GM19463 (cell line): ENCODE data around the gene CCDC57.

Experiments used
- ATAC-seq: cut with Tn5 transposase; IDR thresholded peaks from one replicate; pipeline ENCODE4 v1.9.1; 2021; ENCODE audit warnings: mild to moderate bottlenecking, moderate library complexity; ENCODE audit not compliant: unreplicated experiment

CCDC57 gene

DNA sequence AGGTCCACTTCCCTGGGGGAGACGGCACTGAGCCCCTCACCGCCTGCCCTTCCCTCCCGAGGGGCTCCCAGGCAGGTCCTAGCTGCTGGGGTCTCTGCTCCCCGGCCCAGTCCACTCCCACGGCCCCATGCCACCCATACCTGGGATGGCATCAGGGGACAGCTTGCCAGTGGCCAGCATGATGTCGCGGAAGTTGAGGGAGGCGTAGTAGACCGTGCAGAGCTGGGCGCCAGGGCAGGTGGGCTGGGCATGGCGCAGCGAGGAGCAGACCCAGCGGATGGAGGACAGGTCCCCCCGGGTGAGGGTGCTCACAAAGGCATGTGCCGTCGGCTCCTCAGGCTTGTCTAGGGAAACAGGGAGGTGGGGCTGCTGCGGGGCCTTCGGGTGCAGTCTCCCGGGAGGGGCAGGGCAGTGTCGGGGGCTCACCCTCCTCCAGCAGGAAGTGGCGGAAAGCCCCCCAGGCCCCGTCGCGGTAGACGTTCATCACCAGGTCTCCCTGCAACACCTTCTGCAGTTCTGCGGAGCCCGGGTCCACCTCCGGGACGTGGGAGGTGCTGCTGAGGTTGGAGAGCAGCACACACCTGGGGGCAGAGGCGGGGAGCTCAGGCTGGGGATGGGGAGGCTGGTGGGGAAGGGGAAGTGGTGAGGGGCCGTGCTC, 128.1 kb downstream of the CCDC57 start:
- no peak for ATAC-seq

DNA sequence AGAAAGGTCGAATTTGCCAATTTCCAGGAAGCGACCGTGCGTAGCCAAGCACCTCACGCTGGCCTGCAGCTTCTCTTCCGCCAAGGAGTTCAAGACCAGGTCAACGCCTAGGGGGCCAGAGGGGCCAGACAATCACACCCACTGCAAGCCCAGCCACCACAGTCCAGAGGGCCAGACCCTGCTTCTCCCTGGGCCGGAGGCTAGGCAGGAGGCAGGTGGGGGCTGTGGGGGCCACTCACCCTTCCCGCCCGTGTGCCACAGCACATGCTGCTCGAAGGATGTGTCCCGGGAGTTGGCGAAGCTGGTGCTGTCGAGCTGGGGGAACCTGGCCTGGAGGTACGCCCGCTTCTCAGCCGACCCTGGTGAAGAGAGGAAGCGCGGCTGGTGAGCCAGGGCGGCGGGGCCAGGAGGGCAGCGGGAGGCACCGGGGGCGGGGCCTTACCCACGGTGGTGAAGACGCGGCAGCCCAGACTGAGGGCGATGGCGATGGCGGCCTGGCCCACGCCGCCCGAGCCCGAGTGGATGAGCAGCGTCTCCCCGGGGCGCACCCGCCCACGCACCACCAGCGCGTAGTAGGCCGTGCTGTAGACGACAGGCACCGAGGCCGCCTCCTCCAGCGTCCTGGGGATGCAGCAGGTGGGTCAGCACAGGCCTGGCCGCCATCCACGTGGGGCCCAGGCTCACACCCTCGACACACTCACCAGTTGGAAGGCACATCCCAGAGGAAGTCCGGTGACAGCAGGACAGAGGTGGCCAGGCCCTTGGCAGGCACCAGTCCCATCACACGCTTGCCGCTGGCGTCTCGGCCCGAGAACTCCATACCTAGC, 128.9 kb downstream of the CCDC57 start:
- no peak for ATAC-seq

DNA sequence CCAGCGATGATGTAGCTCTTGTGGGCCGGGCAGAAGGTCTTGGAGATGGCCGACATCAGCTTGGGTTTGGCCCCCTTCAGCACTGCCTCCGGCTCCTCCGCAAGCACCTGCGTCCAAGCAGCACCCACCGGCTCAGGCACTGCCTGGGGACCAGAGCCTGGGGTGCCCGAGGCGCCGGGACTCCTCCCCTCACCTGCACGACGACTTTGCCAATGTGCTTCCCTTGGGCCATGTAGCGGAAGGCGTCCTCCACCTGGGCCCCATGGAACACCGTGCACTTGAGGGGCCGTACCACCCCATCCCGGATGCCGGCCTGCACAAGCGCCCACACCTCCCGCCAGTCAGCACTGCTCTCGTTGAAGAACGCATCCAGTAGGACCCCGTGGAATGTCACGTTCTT, 129.6 kb downstream of the CCDC57 start:
- ATAC-seq = no peak

DNA sequence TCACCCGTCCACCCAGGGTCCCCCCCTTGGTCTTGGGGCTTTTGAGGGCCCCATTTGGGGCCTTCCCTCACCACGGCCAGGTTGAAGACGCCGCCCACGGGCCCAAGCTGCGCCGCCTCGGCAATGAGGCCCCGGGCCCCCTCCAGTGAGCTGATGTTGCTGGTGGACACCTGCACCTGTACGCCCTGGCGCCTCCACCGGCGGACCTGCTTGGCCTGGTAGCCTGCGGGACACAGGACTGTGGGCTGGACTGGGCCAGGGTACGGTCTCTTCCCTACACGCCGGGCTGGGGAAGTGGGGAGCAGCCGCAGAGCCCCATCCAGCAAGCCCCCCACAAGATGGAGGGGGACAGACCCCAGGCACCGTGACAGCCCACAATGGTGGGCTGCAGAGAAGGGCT, 130.2 kb downstream of the CCDC57 start:
- no peak for ATAC-seq

DNA sequence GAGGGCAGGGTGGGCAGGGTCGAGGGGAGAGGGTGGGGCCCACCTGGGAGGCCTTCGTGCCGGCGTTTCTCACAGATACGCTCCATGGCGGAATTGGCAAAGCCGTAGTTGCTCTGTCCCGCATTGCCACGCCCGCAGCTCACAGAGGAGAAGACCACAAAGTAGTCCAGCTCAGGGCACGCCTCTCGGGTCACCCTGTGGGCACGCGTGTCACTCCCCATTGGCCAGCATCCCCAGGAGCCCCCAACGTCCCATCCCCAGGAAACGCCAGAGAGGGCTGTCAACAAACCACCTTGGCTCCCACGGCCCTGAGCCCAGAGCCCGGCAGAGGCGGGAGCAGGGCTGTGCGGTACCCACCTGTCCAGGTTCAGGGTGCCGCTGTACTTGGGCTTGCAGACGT, 130.7 kb downstream of the CCDC57 start:
- no peak for ATAC-seq

DNA sequence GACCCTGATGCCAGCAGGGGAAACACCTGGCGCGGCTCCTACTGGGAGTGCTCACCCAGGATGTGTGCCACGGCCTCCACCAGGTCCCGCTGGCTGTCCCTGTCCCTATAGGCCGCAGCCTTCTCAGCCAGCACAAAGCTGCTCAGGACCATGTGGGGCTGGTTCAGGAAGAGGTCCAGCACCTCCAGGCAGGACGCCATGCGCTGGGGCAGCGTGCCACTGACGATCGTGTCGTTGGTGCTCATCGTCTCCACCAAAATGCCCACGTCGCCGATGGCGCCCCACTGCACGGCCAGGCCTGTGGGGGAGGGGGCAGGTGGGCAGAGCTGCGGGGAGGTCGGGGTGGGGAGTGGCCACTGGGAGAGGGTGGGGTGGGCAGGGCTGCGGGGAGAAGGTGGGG, 131.1 kb downstream of the CCDC57 start:
- ATAC-seq = no peak

DNA sequence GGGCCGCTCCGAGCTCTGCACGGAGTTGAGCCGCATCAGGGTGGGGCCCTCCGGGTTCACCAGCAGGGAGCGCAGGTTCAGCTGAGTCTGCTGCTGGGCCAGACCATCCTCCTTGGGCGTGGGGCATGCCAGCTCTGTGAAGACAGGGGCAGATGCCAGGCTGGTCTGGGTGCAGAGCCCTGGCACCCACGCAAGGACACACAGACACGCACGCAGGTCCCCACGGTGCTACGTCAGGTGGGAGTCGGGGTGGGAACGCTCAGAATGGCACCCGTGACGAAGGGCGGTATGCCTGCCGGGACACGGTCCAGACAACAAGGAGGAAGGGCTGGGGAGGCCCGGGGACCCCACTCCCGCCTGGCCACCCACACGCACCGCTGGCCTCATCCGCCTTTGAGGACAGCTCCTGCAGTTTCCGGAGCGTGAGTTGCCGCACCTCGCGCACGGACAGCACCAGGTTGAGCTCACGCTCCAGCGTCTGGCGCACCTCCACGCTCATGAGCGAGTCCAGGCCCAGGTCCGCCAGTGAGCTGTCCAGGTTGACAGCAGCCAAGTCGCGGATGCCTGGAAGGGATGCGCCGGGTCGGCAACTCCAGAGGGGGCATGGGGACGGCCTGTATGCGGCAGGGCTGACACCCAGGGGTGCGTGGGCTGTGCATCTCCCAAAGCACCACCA, 131.7 kb downstream of the CCDC57 start:
- no peak for ATAC-seq

DNA sequence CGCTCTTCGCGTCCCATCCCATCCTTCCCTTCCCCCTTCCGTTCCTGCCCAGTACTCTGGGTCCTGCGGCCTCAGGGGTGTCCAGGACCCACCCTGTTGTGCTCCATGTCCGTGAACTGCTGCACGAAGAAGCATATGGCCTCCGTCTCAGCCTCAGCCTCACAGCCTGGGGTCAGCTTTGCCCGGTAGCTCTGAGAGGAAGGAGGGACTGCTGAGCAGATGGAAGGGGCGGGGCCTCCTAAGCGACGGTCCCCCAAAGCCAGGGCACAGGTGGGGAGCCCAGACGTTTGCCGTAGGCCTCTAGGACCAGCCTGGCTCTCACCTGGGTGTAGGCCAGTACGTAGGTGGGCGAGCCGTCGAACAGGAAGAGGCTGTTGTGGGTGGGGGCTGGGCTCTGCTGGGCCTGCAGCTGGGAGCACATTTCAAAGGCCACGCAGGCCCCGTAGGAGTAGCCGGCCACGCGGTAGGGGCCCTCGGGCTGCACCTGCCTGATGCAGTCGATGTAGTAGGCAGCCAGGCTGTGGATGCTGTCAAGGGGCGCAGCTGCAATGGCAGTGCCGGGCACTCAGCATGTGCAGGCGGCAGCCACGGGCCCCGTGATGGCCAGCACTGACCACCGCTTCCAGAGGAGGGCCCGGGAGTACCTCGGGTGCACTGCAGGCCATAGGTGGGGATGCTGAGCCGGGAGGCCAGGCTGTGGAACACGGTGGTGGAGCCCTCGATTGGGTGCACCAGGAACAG, 132.4 kb downstream of the CCDC57 start:
- ATAC-seq = no peak

DNA sequence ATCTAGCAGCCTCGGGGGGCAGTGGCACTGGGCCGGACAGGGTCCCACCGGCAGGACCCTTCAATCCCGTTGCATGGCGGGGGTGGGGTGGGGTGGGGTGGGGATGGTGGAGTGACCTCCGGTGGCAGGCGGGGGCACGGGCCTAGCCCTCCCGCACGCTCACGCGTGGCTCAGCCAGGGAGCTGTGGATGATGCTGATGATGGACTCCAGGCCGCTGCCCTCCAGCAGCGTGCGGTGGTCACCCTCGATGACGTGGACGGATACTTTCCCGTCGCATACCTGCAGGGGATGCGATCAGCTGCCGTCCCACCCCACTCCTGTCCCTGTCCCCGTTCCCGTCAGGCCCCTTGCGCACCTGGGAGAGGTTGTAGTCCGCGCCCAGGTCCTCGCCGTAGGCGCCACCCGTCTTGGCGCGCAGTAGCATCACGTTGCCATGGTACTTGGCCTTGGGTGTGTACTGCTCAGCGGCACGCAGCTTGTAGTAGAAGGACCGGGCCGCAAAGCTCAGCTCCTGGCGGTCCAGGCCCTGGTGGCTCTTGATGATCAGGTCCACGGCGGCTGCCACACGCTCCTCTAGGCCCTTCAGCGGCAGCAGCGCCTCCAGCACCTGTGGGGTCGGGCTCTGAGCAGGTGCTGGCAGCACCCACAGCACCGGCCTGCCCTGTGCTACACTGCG, 133.5 kb downstream of the CCDC57 start:
- no peak for ATAC-seq

DNA sequence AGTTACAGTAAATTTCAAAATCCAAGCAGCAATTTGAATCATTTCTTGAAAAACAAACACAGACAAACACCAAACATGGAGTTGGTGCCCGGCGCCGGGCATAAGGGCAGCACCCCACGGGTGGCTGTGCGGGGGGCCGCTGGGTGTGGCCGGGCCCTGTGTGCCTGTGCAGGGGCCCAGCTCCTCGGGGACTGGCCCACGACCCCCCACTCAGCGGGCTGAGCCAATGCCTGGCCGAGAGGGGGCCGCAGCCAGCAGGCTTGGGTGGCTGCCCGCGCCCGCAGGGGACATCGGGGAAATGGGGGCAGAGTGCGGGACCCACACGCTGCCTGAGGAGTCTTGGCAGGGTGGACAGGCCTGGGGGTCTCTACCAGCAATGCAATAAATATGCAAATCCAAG, 134.2 kb downstream of the CCDC57 start:
- ATAC-seq = no peak

DNA sequence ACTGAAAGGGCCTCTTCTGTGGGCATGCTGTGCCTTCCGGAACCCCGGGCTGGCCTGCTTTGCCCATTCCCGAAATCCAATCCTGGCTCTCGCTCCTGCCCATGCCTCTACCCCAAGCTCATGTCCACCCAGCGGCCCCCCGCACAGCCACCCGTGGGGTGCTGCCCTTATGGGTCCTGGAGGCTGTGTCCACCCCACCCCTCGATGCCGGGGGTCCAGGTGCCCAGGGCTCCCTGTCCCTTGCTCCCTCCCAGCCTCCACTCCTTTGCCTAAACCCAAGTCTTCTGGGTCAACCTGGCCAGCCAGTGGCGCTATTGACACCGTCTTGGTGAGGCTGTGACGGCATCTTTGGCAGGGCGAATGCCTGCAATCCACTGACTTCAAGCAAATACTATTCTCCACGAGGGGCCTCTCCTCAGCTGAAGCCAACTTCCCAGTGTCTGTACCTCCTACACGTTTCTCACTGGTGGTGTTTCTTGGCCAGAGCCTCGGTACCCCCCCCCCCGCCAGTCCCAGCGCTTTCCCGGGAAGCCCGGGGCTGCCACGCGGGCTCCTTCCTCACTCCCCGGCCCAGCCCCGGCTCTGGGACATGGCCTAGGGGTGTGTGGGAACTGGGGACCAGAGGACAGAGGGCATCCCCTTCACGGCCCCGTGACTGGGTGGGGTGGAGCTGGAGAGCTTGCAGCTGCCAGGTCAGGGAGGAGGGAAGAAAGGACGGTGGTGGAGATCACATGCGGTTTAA, 134.9 kb downstream of the CCDC57 start:
- ATAC-seq = no peak

DNA sequence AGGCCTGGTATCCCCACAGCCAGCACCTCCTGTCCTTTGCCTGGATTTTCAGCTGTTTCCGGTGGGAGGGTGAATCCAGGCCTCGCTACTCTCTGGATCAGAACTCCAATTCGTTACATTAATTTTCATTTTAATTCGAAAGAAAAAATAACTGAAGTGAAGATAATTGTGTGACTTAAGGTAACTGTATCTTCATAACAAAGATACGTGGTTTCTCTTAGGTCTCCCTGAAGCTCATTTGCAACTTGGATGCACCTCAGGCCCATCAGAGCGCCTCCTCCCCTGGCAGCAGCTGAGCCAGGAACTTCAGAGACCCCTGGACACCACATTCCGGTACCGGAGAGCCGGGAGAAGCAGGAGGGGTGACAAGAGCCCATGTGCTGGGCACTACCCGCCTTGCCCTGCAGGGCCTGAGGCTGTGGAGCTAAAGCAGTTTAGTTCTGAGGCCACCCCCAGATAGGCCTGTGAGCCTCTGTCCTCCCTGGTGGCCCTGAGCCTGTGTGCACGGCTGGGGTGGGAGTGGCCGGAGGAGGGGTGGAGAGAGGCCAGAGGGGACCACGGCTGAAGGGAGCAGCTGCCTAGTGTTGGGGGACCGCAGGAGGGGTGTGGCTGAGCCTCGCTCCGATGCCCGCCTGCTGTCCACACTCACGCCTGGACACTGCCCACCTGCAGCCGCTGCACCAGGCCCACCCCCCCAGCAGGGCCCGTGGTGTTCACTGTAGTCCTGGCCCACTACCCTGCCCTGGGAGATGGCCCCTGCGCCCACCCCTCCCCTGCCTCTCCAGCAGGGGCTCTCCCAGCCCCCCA, 135.7 kb downstream of the CCDC57 start:
- ATAC-seq = no peak

DNA sequence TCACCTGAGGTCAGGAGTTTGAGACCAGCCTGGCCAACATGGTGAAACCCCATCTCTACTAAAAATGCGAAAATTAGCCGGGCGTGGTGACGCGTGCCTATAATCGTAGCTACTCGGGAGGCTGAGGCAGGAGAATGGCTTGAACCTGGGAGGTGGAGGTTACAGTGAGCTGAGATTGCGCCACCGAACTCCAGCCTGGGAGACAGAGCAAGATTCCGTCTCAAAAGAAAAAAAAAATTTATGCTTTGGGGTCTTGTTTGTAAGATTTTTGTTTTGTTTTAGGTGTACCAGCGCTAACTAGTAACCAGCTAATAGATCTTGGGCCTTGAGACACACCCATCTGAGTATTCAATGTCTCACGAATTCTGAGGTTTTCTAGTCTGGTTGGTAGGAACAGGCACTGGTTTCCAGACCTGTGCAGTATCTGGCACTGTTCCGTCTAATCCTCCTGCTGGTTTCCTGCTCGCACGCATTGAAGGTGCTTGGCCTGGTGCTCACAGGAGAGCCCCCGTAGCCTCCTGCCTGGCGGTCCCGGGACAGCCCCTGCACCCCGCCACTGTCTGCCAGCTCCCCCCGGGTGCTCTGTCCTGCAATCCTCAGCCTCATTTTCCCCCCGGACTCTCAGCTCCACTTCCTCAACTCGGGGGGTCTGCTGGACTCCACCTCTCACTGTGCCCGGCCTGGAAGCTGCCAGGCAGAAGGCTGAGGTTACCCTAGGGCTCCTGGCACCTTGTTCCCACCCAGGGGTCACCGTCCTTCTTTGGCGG, 136.4 kb downstream of the CCDC57 start:
- ATAC-seq = no peak

DNA sequence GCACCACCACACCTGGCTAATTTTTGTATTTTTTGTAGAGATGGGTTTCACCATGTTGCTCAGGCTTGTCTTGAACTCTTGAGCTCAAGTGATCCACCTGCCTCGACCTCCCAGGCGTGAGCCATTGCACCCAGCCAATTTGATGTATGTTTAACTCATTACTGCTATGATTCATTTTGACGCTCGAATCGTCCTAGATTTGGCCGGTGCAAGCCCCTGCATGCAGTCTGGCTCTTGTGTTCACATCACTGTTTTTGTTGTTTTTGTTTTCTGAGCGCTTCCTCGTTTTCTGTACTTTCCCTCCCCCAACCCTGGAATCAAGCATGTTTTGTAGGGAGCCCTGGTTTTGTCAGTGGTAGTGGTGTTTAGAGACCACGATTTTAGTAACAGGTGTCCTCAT, 139.2 kb downstream of the CCDC57 start:
- no peak for ATAC-seq

DNA sequence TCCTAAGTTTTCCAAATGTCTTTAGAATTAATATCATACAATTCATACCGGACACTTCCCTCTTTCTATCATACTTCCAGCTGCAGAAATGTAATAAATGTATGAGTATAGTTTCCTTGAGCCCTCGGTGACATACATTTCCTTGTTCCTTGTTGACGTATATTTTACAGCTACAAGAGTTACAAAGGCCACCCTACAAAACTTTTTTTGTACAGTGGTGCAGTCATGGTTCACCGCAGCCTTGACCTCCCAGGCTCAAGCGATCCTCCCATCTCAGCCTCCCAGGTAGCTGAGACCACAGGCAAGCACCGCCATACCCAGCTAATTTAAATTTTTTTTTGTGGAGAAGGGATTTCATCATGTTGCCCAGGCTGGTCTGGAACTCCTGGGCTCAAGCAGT, 139.8 kb downstream of the CCDC57 start:
- ATAC-seq = no peak

DNA sequence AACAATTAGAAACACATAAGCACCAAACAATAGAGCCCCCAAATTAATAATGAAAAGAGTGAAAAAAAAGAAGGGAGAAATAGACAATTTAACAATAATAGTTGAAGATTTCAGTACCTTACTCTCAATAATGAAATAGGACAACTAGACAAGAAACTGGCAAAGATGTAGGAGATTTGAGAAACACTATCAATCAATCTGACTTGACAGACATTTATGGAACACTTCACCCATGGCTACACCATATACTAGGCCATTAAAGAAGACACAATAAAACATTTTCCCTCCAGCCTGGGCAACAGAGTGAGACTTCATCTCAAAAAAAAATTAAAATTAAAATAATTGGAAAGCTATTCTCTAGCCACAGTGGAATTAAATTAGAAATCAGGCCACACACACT, 142.0 kb downstream of the CCDC57 start:
- no peak for ATAC-seq

DNA sequence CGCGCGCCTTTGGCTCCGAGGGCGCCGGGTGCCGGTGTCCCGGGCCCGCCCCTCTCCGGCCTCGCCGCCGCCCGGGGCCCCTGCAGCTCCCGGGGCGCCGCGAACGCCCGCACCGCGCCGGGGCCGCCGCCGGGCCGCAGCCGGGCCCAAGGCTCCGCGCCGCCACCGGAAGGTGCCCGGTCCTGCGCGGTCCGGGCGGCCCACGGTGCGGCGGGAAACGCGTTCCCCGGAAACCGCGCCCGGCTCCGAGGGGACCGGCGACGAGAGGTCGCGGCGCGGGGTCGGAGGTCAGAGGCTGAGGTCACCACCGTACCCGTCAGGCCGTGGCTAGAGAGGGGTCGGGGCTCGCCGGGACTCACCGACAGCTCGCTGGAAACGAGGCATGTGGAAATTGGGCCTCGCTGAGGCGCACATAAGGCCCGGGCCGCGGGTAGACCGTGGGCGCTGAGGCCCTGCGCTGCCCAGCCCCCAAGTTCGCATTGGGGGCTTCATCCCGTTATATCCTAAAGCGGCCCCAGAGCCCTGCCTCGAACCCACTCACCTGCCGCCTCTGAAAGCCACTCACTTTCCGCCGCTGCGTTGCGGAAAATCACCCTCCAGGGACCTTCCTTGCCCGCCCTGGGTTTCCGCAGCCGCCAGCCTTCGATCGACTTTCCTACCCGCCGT, 146.9 kb downstream of the CCDC57 start, which contains the start of gene DUS1L:
Gene DUS1L (minus strand): TSS at position 167 of the 666 bp plus-strand sequence. CDS start 745 bp downstream, outside the sequence.
- ATAC-seq = peak; percentile 61

DNA sequence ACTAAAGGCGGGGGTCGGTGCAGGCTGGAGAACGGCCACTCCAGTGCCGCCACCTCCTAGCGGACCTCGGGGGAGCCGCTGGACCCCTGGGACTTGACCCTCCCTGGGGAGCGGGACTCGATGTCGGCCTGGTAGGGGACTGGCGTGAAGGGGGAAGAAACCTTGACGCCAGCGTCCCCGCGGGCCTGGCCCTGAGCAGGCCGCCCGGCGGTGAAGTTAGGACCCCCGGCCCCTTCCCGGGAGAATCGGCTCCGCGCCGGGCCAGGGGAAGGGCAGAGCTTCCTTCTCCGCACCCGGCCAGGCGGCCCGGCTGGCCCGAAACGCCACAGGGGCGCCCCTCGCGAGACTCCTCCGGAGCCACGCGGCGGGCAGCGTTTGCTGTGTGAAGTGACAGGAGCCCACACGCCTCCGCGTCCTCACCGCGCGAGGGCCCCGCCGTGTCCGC, 147.4 kb downstream of the CCDC57 start:
- ATAC-seq = peak; percentile 14
